GM15510 (cell line): Measurements from ENCODE around the gene FILIP1L.

Source experiments
- POLR2A ChIP-seq: IDR thresholded peaks from 3 replicates; pipeline ENCODE4 v1.6.1; 2011; ENCODE audit warnings: borderline replicate concordance; ENCODE audit not compliant: insufficient read length; ENCODE audit errors: extremely low read depth

Gene FILIP1L

GRCh38 chr3:100114413-100115030, at the start of gene FILIP1L:
TSS of gene FILIP1L (minus strand) at chr3:100114501.
- no peak for TF ChIP-seq POLR2A

GRCh38 chr3:100163787-100164186, 49.5 kb upstream of the FILIP1L start:
- TF ChIP-seq POLR2A: no peak

DNA sequence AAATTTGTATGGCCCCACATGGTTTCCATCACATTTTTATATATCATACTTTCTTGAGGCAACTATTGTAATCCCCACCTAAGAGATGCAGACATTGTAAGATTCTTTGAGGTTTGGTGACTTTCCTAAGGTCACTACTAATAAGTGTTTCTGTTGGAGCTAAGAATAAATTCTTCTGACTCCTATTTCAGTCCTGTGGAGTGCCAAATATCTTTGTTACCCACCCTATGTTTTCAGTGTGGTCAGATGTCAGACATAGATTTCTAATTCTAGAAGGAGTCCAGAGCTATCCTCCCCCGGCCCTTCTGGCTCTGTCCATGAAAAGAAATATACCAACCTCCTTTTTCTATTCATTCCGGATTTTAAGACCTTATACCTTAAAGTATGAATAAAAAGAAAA, 46.2 kb upstream of the FILIP1L start:
- no peak for TF ChIP-seq POLR2A

DNA sequence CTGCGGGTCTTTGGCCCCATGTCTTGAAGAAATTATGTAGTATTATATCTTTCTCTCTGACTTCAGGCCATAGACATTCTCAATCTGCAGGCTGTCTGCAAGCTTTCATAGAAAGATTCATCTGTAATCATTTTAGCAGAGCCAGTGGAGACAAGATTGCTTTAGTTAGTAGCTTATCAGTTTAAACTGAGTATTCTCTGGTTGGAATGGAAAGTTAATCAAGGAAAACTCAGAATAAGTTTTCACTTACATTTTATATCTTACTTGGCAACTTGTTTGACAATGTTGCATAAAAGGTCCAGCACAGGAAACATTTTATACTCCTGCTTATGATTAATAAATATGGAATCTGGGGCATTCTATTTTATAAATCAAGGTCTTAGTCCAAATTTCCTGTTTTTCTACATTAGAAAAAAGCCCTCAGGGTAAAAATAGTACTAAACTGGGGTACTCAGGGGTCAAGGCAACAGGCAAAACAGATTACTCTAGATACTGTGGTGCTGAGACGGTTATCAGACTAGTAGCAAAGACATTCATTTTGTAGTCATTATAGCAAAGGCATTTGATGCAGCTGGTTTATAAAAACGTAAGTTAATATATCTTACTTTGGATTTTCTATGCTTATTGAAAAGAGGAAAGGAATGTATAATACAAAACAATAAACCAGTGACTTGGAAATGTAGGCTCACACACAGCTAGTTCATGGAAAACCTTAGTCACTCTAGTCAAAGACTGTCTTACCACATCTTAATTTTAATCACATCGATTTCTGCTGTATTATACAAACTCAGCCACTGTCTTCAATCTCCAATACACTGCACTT, 45.2 kb upstream of the FILIP1L start:
- TF ChIP-seq POLR2A: no peak

- no peak for TF ChIP-seq POLR2A
These were observed 44.6 kb upstream of the FILIP1L start for GRCh38 chr3:100158918-100159330.

DNA sequence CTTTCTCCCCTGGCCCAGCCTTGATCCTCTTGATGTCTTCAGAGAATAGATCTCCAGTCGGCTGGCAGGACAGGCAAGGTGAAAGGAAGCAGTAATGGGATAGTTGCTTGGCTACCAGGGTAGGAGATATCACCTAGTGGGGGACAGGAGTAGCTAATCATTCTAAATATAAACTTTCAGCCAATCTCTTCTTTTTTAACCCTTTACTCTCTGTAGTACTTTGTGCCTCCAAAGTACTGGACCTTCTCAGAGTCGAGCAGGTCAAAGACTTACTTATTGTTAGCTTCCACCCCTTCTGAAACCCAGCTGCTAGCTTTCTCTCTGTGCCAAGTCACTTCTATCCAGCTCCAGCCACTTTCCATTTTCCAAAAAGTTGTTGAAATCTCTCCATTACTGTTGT, 43.4 kb upstream of the FILIP1L start:
- TF ChIP-seq POLR2A: no peak

GRCh38 chr3:100155590-100155989, 41.3 kb upstream of the FILIP1L start:
- no peak for TF ChIP-seq POLR2A

DNA sequence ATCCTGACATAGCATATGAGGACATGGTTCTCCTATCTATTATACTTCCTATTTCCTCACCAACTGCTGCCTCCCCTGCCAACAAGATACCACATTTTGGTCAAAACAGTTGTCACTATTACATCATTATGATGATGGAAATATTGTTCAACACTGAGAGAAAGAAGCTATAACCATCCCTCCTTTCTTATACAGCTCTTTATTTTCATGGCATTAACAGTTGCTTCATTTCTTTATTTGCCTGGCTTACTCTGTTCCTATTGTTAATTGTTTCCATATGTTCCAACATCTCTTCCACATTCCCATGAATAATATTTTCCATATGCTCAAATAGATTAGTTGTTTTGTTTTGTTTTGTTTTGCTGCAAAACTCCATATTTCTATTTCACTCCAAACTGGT, 40.8 kb upstream of the FILIP1L start:
- TF ChIP-seq POLR2A: no peak

DNA sequence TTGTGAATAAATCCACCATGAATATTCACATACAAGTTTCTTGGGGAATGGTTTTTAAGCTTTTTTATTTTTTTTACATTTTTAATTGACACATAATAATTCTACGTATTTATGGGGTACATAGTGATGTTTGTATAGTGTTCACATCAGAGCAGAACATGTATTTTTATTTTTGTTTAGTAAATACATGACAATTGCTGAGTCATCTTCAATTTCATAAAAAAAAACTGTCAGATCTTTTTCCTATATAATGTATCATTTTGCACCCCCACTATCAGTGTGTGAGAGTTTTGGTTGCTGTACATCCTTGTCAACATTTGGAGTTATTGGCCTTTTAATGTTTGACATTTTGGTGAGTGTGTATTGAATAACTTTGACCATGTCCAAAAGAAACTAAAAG, 39.9 kb upstream of the FILIP1L start:
- no peak for TF ChIP-seq POLR2A

DNA sequence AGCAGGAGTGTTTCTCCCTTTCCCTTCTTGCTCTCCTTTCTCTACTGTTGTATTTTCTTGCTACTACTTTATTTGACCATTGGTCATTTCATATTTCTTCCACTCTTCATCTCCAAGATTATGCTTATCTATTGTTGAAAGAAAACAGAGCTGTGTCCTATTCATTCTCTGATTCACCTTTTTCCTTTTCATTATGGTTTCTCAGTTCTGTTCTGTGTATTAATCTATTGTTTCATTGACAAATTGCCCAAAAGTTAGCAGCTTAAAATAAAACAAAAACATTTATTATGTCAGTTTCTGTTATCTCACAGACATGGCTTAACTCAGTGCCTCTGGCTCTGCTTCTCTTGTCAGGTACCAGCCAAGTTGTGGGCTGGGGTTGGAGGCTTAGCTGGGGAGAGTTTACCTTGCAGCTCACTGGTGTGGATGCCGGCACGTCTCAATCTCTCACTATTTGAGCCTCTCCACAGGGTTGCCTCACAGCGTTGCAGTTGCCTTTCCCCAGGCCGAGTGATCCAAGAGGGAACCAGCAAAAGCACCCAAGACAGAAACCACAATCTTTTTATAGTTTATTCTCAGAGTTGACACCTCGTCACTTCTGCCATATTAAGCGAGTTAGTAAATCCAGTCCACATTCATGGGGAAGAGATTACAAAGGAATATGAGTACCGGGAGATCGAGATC, 36.9 kb upstream of the FILIP1L start:
- no peak for TF ChIP-seq POLR2A

DNA sequence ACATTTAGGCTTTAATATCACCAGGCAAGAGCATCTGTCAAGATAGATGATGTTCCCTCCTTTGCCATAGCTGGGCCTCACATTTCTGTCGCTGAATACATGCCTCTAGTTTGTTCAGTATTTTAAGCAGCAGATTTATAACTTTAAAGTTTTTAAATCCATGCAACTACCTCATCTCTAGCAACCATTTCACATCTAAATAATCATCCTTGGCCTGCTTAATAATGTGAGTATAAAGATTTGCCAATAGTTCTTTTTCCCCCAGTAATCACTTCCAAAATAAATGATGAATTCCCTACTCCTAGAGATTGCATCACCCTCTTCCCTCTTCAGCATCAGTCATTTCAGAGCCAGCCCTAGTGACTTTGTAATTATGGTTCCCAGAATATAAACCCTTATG, 36.2 kb upstream of the FILIP1L start:
- TF ChIP-seq POLR2A: no peak

DNA sequence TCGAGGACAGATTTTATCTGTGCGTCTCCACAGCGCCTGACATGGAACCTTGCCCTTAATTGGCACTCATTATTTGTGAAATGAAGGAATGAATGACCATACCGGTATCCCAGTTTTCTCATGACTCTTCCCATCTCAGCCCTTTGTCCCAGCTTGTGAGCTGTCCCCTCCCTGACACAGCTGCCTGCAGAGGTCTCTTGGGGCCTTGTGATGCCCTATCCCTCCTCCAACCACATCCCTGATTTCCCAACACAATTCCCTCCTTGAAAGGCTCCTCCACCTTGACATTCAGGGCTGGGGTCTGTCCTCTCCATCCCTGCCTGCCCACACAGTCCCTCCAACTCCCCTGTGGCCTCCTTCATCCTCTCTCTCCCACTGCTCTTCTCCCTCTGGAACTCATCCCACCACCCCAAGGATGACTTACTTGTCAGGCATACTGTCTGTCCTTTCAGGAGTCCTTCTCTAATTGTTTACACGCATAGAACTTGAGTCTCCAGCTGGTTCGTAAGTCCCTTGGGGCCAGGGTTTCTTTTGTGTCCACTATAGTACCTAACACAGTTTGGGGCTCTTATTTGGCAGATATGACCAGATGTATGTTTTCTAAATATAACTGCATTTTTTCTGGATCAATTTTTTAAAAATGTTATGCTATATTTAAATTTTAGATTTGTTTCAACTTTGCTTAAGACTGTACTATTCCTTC, 35.6 kb upstream of the FILIP1L start:
- no peak for TF ChIP-seq POLR2A

DNA sequence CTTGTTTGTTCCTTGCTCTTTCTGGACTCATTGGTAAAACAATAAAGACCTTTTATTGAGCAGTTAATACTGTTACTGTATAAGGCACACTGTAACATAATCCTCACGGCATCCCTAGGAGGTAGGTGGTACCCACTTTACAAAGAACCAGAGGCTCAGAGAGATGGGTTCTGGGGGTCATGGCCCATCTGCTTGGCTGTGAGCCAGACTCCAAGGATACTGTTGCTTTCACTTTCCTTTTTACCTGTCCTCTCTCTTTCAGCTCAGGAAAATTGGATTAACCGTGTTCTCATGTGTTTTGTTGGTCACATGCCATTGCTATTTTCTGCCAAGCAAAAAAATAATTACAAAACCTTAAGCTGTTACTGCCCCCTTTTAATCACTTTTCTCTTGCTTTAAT, 34.8 kb upstream of the FILIP1L start:
- TF ChIP-seq POLR2A: no peak

DNA sequence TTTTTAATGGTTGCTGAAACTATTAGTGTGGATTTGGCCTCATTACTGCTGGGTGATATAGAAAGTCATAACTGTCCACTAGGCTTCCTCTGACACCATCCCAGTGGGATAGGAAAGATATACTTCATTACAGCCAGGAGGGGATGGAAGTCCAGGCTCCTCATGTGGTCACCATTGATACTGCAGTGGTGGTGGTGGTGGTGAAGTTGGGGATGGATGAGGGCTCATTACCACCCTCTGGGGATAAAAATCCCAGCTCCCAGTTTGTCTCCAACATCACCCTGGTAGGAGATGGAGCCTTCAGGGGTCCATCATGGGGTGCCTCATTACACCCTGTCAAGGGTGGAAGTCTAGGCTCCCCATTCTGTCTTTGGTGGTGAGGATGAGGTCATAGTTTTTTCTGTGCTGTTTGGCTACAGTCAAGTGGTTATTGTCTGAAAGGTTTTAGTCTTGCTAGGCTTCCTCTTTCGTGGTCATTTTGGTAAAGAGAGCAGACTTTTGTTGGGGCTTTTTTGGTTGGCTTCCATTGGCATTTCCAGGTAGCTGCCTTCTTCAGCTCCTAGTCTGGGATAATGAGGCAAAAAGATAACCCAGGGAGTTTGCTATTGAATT, 30.1 kb upstream of the FILIP1L start:
- no peak for TF ChIP-seq POLR2A

GRCh38 chr3:100141586-100141985, 27.3 kb upstream of the FILIP1L start:
- TF ChIP-seq POLR2A: no peak
